GM18867 (cell line): ENCODE data around the gene TRIM2.

Experiments
- ATAC-seq: cut with Tn5 transposase; IDR thresholded peaks from one replicate; pipeline ENCODE4 v1.9.1; 2021; ENCODE audit warnings: mild to moderate bottlenecking, moderate library complexity; ENCODE audit not compliant: unreplicated experiment

Gene TRIM2

GRCh38 chr4:153246446-153247115 is 42.3 kb downstream of the TRIM2 start:
- no peak for ATAC-seq

- ATAC-seq: no peak
These were observed 42.9 kb downstream of the TRIM2 start for GRCh38 chr4:153247116-153247490.

DNA sequence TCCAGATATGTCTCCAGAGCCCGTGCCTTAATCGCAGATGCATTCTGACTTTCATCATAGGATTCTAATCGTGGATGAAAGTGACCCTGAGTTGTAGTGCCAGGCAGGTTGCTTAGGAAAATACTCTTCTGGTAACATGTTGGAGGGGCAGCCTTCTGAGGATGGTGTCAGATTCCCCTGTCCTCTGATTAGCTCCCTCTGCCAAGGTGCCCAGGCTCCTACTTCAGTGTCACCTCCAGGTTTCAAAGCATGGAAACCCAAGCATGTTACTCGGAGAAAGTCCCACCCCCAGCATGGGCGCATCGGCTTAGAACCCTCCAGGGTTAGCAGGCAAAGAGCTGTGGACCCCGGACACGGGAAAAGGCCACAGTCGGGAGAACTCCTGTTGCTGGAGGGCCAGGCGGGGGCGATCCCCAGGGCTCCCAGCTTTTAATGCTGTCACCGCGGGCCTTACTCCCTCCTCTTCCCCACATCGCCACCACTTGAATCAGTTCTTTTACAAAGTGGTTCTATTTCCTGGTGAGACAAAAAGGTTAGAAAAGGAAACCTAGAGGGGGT is 44.5 kb downstream of the TRIM2 start:
- peak; percentile 3 for ATAC-seq

- ATAC-seq: peak; percentile 99
These were observed 45.2 kb downstream of the TRIM2 start for GRCh38 chr4:153249199-153250041.

DNA sequence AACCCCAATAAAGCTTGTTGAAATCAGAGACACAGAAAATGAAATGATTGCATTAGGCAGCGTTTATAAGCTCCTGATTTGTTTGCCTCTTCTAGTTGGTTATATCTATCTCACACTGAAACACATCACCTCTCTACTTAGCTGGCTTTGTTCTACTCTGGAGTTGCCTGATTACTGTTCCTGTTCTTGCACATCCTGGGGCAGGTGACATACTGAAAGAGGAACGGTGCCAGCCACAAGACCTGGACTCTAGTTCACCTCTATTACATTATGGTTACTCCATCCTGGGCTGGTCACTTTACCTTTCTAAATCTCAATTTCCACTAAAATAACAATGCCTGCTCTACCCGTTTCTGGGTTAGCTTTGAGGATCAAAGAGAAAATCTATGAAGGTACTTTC is 47.9 kb downstream of the TRIM2 start:
- ATAC-seq: no peak

DNA sequence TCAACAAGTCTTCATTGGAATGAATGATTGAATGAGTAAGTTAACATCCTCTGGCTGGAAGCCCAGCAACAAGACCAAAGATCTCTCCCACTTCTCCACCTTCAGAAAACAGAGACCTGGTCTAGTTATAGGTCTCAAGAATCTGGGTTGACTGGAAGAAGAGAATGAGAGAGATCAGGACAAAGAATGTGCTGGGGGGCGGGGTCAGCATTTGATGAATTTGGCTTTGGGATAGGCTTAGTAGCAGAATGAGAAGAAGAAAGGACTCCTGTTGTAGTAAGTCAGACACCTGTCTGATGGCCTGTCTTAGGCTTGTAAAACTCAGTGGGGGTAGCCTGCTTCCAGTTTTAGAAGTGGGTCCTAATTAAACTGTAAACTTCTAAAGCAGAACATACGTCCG is 51.0 kb downstream of the TRIM2 start:
- ATAC-seq: no peak

DNA sequence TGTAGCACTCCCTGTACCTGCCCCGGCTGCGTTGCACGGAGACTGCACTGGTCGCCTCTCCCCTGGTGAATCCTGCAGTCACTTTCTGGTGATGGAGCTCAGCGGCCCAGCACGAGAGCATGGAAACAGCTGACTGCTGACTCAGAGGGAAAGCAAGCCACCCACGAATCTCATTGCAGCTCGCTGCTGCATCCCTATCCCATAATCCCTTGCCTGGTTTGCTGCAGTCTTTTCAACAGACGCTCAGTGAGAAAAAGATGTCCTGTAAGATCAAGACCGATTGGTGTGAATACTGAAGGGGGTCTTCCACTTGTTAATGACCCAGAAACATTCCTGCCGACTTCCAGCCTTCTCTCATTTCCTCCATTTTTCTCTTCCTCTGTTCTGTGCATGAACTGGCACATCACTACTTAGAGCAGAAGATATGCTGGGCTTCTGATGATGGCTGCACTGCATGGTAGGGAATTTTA is 52.9 kb downstream of the TRIM2 start:
- ATAC-seq: peak; percentile 66

GRCh38 chr4:153257991-153258390 is 53.7 kb downstream of the TRIM2 start:
- no peak for ATAC-seq

GRCh38 chr4:153258750-153259149 is 54.5 kb downstream of the TRIM2 start:
- no peak for ATAC-seq

- no peak for ATAC-seq
These were observed 55.4 kb downstream of the TRIM2 start for GRCh38 chr4:153259661-153260060.

- no peak for ATAC-seq
These were observed 55.9 kb downstream of the TRIM2 start for GRCh38 chr4:153260132-153260531.

DNA sequence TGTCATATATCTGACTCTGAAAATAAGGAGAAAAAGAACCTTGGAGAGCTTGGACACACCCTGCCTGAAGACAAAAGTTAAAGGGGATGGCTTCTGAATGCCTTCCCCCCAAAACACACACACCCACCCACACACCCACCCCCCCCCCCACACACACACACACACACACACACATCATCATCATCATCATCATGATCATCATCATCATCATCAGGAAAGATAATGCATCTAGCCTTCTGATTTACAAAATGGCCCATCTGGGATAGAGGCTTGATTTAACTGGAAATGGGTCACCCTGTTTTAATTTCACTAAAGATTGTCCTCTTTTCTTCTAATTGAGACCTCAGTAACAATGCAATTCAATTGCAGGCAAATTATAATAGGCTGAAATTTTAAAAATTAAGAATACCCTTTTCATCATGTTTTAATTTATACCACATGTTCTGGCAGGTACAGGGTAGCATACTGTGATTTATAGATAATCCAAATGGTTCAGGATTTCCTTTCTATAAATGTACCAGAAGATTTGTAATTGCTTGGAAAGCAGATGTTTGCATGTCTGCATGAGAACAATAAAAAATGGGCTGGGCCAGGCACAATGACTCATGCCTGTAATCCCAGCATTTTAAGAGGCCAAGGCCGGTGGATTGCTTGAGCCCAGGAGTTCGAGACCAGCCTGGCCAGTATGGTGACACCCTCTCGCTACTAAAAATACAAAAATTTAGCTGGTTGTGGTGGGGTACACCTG is 56.5 kb downstream of the TRIM2 start:
- no peak for ATAC-seq

- no peak for ATAC-seq
These were observed 57.2 kb downstream of the TRIM2 start for GRCh38 chr4:153261461-153261860.

GRCh38 chr4:153261914-153262313 is 57.7 kb downstream of the TRIM2 start:
- ATAC-seq: no peak

DNA sequence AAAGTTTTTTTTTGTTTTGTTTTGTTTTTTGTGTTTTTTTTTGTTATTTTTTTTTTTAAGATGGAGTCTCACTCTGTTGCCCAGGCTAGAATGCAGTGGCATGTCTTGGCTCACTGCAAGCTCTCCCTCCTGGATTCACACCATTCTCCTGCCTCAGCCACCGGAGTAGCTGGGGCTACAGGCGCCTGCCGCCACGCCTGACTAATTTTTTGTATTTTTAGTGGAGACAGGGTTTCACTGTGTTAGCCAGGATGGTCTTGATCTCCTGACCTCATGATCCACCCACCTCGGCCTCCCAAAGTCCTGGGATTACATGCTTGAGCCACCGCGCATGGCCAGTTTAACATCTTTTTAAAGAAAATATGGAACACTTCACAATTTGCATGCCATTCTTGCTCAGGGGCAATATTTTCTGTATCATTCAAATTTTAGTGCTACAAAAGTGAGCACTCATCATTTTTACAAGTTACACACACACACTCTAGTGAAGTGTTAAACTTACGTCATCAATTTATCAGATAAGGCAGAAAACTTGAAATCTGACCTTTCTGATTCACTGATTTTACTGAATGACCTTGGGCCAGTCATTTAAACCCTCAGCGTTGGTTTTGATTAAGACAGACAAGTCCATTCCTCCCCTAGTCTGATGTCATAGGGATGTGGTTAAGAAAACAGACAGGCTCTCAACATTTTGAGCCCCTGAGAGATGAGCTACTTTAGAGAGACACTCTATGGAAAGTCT is 61.2 kb downstream of the TRIM2 start:
- ATAC-seq: no peak

DNA sequence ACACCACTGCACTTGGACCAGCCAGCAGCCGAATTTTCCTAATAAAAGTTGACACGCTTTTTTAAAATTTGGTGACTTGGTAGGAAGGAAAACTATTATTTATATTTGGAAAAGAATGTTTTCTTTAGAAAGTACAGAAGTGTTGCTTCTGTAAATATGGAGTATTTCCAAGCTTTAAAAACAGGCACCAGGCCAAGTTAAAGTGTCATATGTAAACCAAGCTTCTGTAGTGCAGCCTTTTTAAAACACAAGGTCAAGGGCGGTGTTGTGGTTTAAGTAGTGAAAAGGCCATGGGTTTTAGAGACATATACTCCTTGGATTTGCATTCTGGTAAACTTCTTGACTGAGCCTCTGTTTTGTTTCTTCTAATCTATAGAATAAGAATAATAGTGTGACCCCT is 62.7 kb downstream of the TRIM2 start:
- ATAC-seq: no peak

- no peak for ATAC-seq
These were observed 63.6 kb downstream of the TRIM2 start for GRCh38 chr4:153267890-153268289.

DNA sequence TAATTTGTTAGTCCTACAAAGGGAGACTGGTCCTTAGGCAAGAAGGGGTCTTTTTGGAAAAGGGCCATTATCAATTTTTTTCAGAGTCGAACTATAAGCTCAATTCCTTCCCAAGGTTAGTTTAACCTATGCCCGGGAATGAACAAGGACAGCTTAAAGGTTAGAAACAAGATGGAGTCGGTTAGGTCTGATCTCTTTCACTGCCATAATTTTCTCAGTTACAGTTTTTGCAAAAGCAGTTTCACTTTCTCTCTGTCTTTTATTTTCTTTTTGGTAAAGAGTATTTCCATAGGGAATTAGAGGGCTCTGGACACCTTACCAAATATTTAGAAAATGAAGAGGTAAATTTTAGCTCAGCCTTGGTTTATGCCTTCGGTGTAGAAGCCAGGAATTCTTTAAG is 64.1 kb downstream of the TRIM2 start:
- ATAC-seq: no peak

DNA sequence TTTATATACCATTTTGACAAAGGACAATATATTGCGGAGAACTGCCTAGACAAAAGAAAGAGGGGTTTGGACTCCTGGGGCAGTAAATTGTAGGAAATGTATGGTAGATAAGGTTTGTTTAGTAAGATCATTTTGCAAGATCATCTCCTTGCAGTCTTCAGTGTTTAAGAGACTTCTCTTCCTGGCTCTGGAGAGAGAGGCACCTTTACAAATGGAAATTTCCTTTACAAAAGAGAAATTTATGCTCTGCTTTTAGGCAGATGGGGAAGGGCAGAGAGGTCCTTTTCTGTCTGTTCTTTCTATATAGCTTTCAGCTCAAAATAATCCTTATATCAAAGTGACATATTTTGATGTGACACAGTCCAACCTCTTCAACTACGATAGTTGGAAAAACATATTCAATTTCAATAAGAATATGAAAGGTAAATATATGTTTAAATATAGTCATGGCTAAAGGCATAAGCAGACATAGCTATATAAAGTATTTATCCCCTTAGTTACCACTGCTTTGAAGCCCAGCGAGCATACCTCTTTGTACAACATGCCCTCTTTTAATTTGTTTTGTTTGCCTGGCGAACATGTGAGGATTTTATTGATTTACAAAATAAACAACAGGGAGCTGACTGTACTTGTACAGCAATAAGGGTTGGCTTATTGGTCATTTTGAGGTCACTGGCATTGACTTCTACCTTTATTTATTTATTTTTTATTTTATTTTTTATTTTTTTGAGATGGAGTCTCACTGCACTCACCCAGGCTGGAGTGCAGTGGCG is 65.2 kb downstream of the TRIM2 start:
- no peak for ATAC-seq

DNA sequence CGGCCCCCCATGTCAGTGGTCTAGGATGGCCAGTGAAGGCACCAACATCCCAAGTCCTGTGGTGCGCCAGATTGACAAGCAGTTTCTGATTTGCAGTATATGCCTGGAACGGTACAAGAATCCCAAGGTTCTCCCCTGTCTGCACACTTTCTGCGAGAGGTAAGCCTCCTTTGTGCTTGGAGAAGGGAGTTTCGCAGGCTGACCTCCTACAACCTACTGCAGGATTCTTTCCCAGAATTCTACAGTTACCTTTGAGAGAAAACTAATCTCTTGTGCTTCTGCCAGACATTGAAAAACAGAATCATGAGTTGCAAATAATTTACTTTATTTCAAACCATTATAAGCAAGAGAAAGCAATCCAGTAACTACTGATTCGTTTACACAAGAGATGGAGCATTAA is 66.1 kb downstream of the TRIM2 start:
- no peak for ATAC-seq
